22Rv1 (cell line): ENCODE data around the gene DRD5.
"Not testable (repeated sequence)": the region's sequence is repeated elsewhere in the genome, so short reads cannot be mapped to it uniquely, and the experiment has no call there.

Experiments used
- H3K27ac ChIP-seq: fragments of 450-650 bp; 2 replicates; pipeline ENCODE4 v1.5.1; 2017
- CTCF ChIP-seq: fragments of 450-650 bp; IDR thresholded peaks from 2 replicates; pipeline ENCODE4 v1.5.1; 2017; ENCODE audit warnings: mild to moderate bottlenecking
- ZFX ChIP-seq: fragments of 450-650 bp; IDR thresholded peaks from 2 replicates; pipeline ENCODE4 v1.6.1; 2017; ENCODE audit warnings: antibody characterized with exemption, borderline replicate concordance

DRD5 gene

GRCh38 chr4:9764155-9764696 is 17.2 kb upstream of the DRD5 start:
- no peak for TF ChIP-seq ZFX
- TF ChIP-seq CTCF = no peak
- no peak overlapping the region for H3K27ac ChIP-seq

GRCh38 chr4:9765091-9765490 is 16.3 kb upstream of the DRD5 start:
- TF ChIP-seq CTCF (0 out of 2 replicates have a peak, but pooled peaks have one; percentile 20), ZFX (no peak)
- H3K27ac ChIP-seq = no peak overlapping the region

- no peak for TF ChIP-seq CTCF
- no peak for TF ChIP-seq ZFX
These were observed 12.1 kb upstream of the DRD5 start for GRCh38 chr4:9769321-9769720.

GRCh38 chr4:9771034-9771433 is 10.4 kb upstream of the DRD5 start:
- H3K27ac ChIP-seq = no peak overlapping the region
- TF ChIP-seq CTCF = no peak
- TF ChIP-seq ZFX = no peak

More at GRCh38 chr4:9769321-9769720, 12.1 kb upstream of the DRD5 start:
- H3K27ac ChIP-seq = no peak overlapping the region

- H3K27ac ChIP-seq = no peak overlapping the region
- no peak for TF ChIP-seq ZFX
- no peak for TF ChIP-seq CTCF
These were observed 8.0 kb upstream of the DRD5 start for GRCh38 chr4:9773471-9773870.

GRCh38 chr4:9782136-9782436 is 652 bp downstream of the DRD5 start:
- no peak for TF ChIP-seq CTCF
- no peak for TF ChIP-seq ZFX

GRCh38 chr4:9785891-9786290 is 4.5 kb downstream of the DRD5 start:
- not testable (repeated sequence) for H3K27ac ChIP-seq

More at GRCh38 chr4:9782136-9782436, 652 bp downstream of the DRD5 start:
- H3K27ac ChIP-seq = no peak overlapping the region

GRCh38 chr4:9792381-9792780 is 10.9 kb downstream of the DRD5 start:
- no peak for TF ChIP-seq CTCF
- H3K27ac ChIP-seq = no peak overlapping the region

- H3K27ac ChIP-seq = not testable (repeated sequence)
These were observed 15.2 kb downstream of the DRD5 start for GRCh38 chr4:9796641-9797040.
